ENCODE measurements around the gene POLR2L. TPM values are rescaled to one million over a fixed set of nuclear protein-coding genes. Genes with fewer than 3 reads are reported as not detected.

POLR2L gene
- total and polyA plus RNA-seq, 10 donors = 24.6 to 131 (median 66.2) TPM

GRCh38 chr11:810040-810567 lies 32.2 kb downstream of the POLR2L start:
- TF ChIP-seq CTCF (IDR thresholded peaks at IDR 0.05 in 8 of 11, conservative IDR thresholded peaks at IDR 0.05 in 3 of 11) (peak in 5 of 11 experiments; percentile 1 to 11 (median 4)), POLR2A (IDR thresholded peaks at IDR 0.05) (no peak), POLR2AphosphoS5 (IDR thresholded peaks at IDR 0.05) (no peak)
- no peaks in the 10 kb centered on the region for H3K9me3 ChIP-seq
- WGBS, 5 donors = 0 to 1% (median 1%) methylated on average over 12 to 55 of the region's 55 CpGs
- intact Hi-C loops (cut with DNase I; ENCODE audit: low total_unique reads) = no loop called here
- no peak for DNase-seq
- H3K27me3 ChIP-seq (replicated peaks in 1 of 7) = no peaks in the 10 kb centered on the region
- peaks cover 16 to 66% (median 47%) of the 10 kb centered on the region in 6 donors for H3K4me1 ChIP-seq
- peak overlapping the region; percentile 92 to 96 (median 96) for H3K27ac ChIP-seq
- H3K36me3 ChIP-seq = peaks cover 0 to 41% (median 31%) of the 10 kb centered on the region in 6 donors
- peak overlapping the region; percentile 78 to 99 (median 90) for H3K4me3 ChIP-seq

- intact Hi-C loops (cut with DNase I; ENCODE audit: low total_unique reads) = no loop called here
- Histone ChIP-seq H3K4me1 (peaks cover 20 to 72% (median 53%) of the 10 kb centered on the region in 6 donors), H3K36me3 (peaks cover 0 to 34% (median 31%) of the 10 kb centered on the region in 6 donors), H3K4me3 (peak within 1 kb of the TSS; percentile 78 to 99 (median 90)), H3K27ac (peak within 1 kb of the TSS; percentile 92 to 96 (median 96)), H3K9me3 (no peaks in the 10 kb centered on the region), H3K27me3 (replicated peaks in 1 of 7) (no peaks in the 10 kb centered on the region)
- peak; percentile 100 for DNase-seq
- 0 to 1% (median 0%) methylated on average over 25 to 81 of the region's 81 CpGs for WGBS, 5 donors
- peak in 4 of 11 experiments; percentile 6 to 33 (median 23) for TF ChIP-seq CTCF (IDR thresholded peaks at IDR 0.05 in 8 of 11, conservative IDR thresholded peaks at IDR 0.05 in 3 of 11)
- peak; percentile 68 to 97 (median 85) for TF ChIP-seq POLR2A (IDR thresholded peaks at IDR 0.05)
- peak; percentile 94 to 99 (median 97) for TF ChIP-seq POLR2AphosphoS5 (IDR thresholded peaks at IDR 0.05)
These were observed 32.9 kb downstream of the POLR2L start, which contains the start of gene RPLP2 for GRCh38 chr11:809287-810039. Gene RPLP2 (plus strand): TSS chr11:809967. CDS start chr11:810235, 268 bp downstream.

- H3K4me1 ChIP-seq = peaks cover 28 to 80% (median 61%) of the 10 kb centered on the region in 6 donors
- H3K9me3 ChIP-seq = no peaks in the 10 kb centered on the region
- intact Hi-C loops (cut with DNase I; ENCODE audit: low total_unique reads) = no loop called here
- peak; percentile 80 for DNase-seq
- TF ChIP-seq POLR2AphosphoS5 (IDR thresholded peaks at IDR 0.05) (no peak), POLR2A (IDR thresholded peaks at IDR 0.05) (no peak), CTCF (IDR thresholded peaks at IDR 0.05 in 8 of 11, conservative IDR thresholded peaks at IDR 0.05 in 3 of 11) (peak in 3 of 11 experiments; percentile 2 to 10 (median 7))
- peak overlapping the region; percentile 78 to 99 (median 90) for H3K4me3 ChIP-seq
- WGBS, 5 donors = 29 to 35% (median 31%) methylated on average over 30 to 36 of the region's 36 CpGs
- H3K27me3 ChIP-seq (replicated peaks in 1 of 7) = no peaks in the 10 kb centered on the region
- peaks cover 0 to 26% (median 25%) of the 10 kb centered on the region in 6 donors for H3K36me3 ChIP-seq
- H3K27ac ChIP-seq = peak overlapping the region; percentile 92 to 96 (median 96)
These were observed 33.7 kb downstream of the POLR2L start for GRCh38 chr11:808427-809286.

Data from spleen (tissue), 11 donors.